Measurements from ENCODE around the gene GLT1D1.

- no peak for TF ChIP-seq CTCF (IDR thresholded peaks at IDR 0.05)
- TF ChIP-seq POLR2A (IDR thresholded peaks at IDR 0.05), result no peak
- no peak for TF ChIP-seq EP300 (IDR thresholded peaks at IDR 0.05)
Observed at GRCh38 chr12:128940090-128940888, 87.0 kb downstream of the GLT1D1 start.
